Thyroid gland (tissue), 4 donors: ENCODE results near the gene NCAPD3.

Experiments
- CTCF ChIP-seq, 6 experiments: fragments of 200-600 bp in 3 of 6; fragments of 450-650 bp in 3 of 6; sonication (generic) in 3 of 6; IDR thresholded peaks; one replicate each; pipeline ENCODE4 v1.5.1; 2016 to 2019; ENCODE audit warnings: antibody characterized with exemption in 6 of 6, mild to moderate bottlenecking in 2 of 6, inconsistent platforms in 1 of 6, moderate library complexity in 1 of 6
- POLR2A ChIP-seq, 2 donors: fragments of 450-650 bp; IDR thresholded peaks; one replicate each; pipeline ENCODE4 v1.6.1; 2017; ENCODE audit warnings: antibody characterized with exemption in 2 of 2, mild to moderate bottlenecking in 2 of 2, moderate library complexity in 1 of 2

- TF ChIP-seq CTCF (IDR thresholded peaks at IDR 0.05), result no peak
- no peak for TF ChIP-seq POLR2A (IDR thresholded peaks at IDR 0.05)
Measured at GRCh38 chr11:134264966-134265764, 41.4 kb upstream of the NCAPD3 start.
